Measurements from ENCODE around the gene PRDX6.
"Not testable (repeated sequence)": the region's sequence is repeated elsewhere in the genome, so short reads cannot be mapped to it uniquely, and the experiment has no call there.

Gene PRDX6

GRCh38 chr1:173477286-173478093 is at the start of gene PRDX6:
TSS of gene PRDX6 (plus strand) at chr1:173477335. CDS start at chr1:173477398, 63 bp downstream.
- no peak for DNase-seq

- DNase-seq = peak; percentile 58
These were observed 47.4 kb upstream of the PRDX6 start for GRCh38 chr1:173429471-173430402.

- no peak for DNase-seq
These were observed 46.3 kb upstream of the PRDX6 start for GRCh38 chr1:173430677-173431303.

- peak; percentile 78 for DNase-seq
These were observed 45.7 kb upstream of the PRDX6 start for GRCh38 chr1:173431304-173432045.

- DNase-seq = no peak
These were observed 44.8 kb upstream of the PRDX6 start for GRCh38 chr1:173432331-173432730.

- DNase-seq = no peak
These were observed 43.3 kb upstream of the PRDX6 start for GRCh38 chr1:173433751-173434326.

GRCh38 chr1:173436841-173437428 is 40.2 kb upstream of the PRDX6 start:
- no peak for DNase-seq

GRCh38 chr1:173438675-173439074 is 38.5 kb upstream of the PRDX6 start:
- DNase-seq = no peak

GRCh38 chr1:173440430-173440829 is 36.7 kb upstream of the PRDX6 start:
- no peak for DNase-seq

- DNase-seq = no peak
These were observed 32.4 kb upstream of the PRDX6 start for GRCh38 chr1:173444757-173445156.

GRCh38 chr1:173445164-173445563 is 32.0 kb upstream of the PRDX6 start:
- no peak for DNase-seq

GRCh38 chr1:173445656-173446055 is 31.5 kb upstream of the PRDX6 start:
- DNase-seq = no peak

GRCh38 chr1:173447224-173447623 is 29.9 kb upstream of the PRDX6 start:
- DNase-seq = no peak

- DNase-seq = no peak
These were observed 28.2 kb upstream of the PRDX6 start for GRCh38 chr1:173448945-173449344.

GRCh38 chr1:173451981-173452380 is 25.2 kb upstream of the PRDX6 start:
- DNase-seq = no peak

GRCh38 chr1:173453982-173454381 is 23.2 kb upstream of the PRDX6 start:
- no peak for DNase-seq

- no peak for DNase-seq
These were observed 22.1 kb upstream of the PRDX6 start for GRCh38 chr1:173454966-173455524.

- no peak for DNase-seq
These were observed 17.2 kb upstream of the PRDX6 start for GRCh38 chr1:173459885-173460284.

GRCh38 chr1:173462666-173463065 is 14.5 kb upstream of the PRDX6 start:
- not testable (repeated sequence) for DNase-seq

GRCh38 chr1:173464185-173464584 is 12.9 kb upstream of the PRDX6 start:
- DNase-seq = not testable (repeated sequence)

GRCh38 chr1:173467426-173467825 is 9.7 kb upstream of the PRDX6 start:
- no peak for DNase-seq

Measured in CD4-positive, alpha-beta T cell treated with Interleukin-15 for 1 hour (primary cell).